MM.1S (cell line): Measurements from ENCODE around the gene SPOCK2.

Experiments used
- DNase-seq: peaks from one replicate; pipeline ENCODE4 v3.0.0-alpha.2; 2015
- H2AFZ ChIP-seq: fragments of 300-600 bp; sonication (generic); 2 replicates; pipeline ENCODE4 v1.6.0; 2016; ENCODE audit warnings: antibody characterized with exemption, low read length
- H3F3A ChIP-seq: fragments of 300-600 bp; sonication (generic); 2 replicates; pipeline ENCODE4 v1.6.1; 2016; ENCODE audit warnings: mild to moderate bottlenecking, antibody characterized with exemption, low read length, moderate library complexity, mixed read lengths; ENCODE audit not compliant: insufficient read depth
- H3K27ac ChIP-seq: fragments of 300-600 bp; sonication (generic); 2 replicates; pipeline ENCODE4 v1.5.1; 2016; ENCODE audit warnings: mild to moderate bottlenecking, low read length
- H3K27me3 ChIP-seq: fragments of 300-600 bp; sonication (generic); replicated peaks from 2 replicates; pipeline ENCODE4 v1.6.0; 2016; ENCODE audit warnings: low read length; ENCODE audit not compliant: insufficient read depth
- H3K36me3 ChIP-seq: fragments of 300-600 bp; sonication (generic); replicated peaks from 2 replicates; pipeline ENCODE4 v1.6.1; 2016; ENCODE audit warnings: mild to moderate bottlenecking, low read length, mixed read lengths; ENCODE audit not compliant: insufficient read depth
- H3K4me1 ChIP-seq: fragments of 300-600 bp; sonication (generic); 2 replicates; pipeline ENCODE4 v1.6.1; 2016; ENCODE audit warnings: low read length, mixed read lengths
- H3K4me2 ChIP-seq: fragments of 300-600 bp; sonication (generic); 2 replicates; pipeline ENCODE4 v1.6.0; 2016; ENCODE audit warnings: low read depth, low read length
- H3K4me3 ChIP-seq: fragments of 300-600 bp; sonication (generic); 2 replicates; pipeline ENCODE4 v1.5.1; 2016; ENCODE audit warnings: low read length, mixed read lengths
- H3K79me2 ChIP-seq: fragments of 300-600 bp; sonication (generic); 2 replicates; pipeline ENCODE4 v1.6.1; 2016; ENCODE audit warnings: mixed run types, low read length, mixed read lengths
- H3K9ac ChIP-seq: fragments of 300-600 bp; sonication (generic); 2 replicates; pipeline ENCODE4 v1.6.1; 2016; ENCODE audit warnings: low read length, mixed read lengths
- H3K9me2 ChIP-seq: fragments of 300-600 bp; sonication (generic); replicated peaks from 2 replicates; pipeline ENCODE4 v1.6.1; 2016; ENCODE audit warnings: mild to moderate bottlenecking, low read length, mixed read lengths; ENCODE audit not compliant: insufficient read depth
- H3K9me3 ChIP-seq: fragments of 300-600 bp; sonication (generic); replicated peaks from 2 replicates; pipeline ENCODE4 v1.6.1; 2016; ENCODE audit warnings: mild to moderate bottlenecking, low read length, mixed read lengths; ENCODE audit not compliant: insufficient read depth
- H4K20me1 ChIP-seq: fragments of 300-600 bp; sonication (generic); 2 replicates; pipeline ENCODE4 v1.6.1; 2016; ENCODE audit warnings: mild to moderate bottlenecking, low read length, moderate library complexity, mixed read lengths; ENCODE audit not compliant: insufficient read depth
- EZH2 ChIP-seq: fragments of 300-600 bp; sonication (generic); optimal IDR thresholded peaks from 2 replicates; pipeline ENCODE3; 2017; ENCODE audit warnings: low read depth, mild to moderate bottlenecking, antibody characterized with exemption, low read length, mixed read lengths
- EZH2phosphoT487 ChIP-seq: fragments of 300-600 bp; sonication (generic); IDR thresholded peaks from 2 replicates; pipeline ENCODE4 v1.6.1; 2018; ENCODE audit warnings: antibody characterized with exemption, low read length
- TF ChIP-seq, protein P1 (sequence below): fragments of 300-600 bp; sonication (generic); IDR thresholded peaks from 2 replicates; pipeline ENCODE4 v1.5.1; 2016; ENCODE audit warnings: antibody characterized with exemption, low read length, mixed read lengths

The SPOCK2 gene

GRCh38 chr10:72073708-72074573, 14.4 kb downstream of the SPOCK2 start:
- H3K9me3 ChIP-seq: no peaks in the 10 kb centered on the region
- no peaks in the 10 kb centered on the region for H3K79me2 ChIP-seq
- no peaks in the 10 kb centered on the region for H3K9me2 ChIP-seq
- TF ChIP-seq EZH2 (no peak), EZH2phosphoT487 (no peak)
- TF ChIP-seq, protein P1, sequence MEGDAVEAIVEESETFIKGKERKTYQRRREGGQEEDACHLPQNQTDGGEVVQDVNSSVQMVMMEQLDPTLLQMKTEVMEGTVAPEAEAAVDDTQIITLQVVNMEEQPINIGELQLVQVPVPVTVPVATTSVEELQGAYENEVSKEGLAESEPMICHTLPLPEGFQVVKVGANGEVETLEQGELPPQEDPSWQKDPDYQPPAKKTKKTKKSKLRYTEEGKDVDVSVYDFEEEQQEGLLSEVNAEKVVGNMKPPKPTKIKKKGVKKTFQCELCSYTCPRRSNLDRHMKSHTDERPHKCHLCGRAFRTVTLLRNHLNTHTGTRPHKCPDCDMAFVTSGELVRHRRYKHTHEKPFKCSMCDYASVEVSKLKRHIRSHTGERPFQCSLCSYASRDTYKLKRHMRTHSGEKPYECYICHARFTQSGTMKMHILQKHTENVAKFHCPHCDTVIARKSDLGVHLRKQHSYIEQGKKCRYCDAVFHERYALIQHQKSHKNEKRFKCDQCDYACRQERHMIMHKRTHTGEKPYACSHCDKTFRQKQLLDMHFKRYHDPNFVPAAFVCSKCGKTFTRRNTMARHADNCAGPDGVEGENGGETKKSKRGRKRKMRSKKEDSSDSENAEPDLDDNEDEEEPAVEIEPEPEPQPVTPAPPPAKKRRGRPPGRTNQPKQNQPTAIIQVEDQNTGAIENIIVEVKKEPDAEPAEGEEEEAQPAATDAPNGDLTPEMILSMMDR: no peak
- no peaks in the 10 kb centered on the region for H3F3A ChIP-seq
- no peaks in the 10 kb centered on the region for H3K36me3 ChIP-seq
- no peaks in the 10 kb centered on the region for H3K27me3 ChIP-seq
- peaks cover 22% of the 10 kb centered on the region for H3K4me1 ChIP-seq
- H2AFZ ChIP-seq: no peak overlapping the region
- no peak overlapping the region for H3K4me3 ChIP-seq
- no peak for DNase-seq
- no peak overlapping the region for H3K4me2 ChIP-seq
- no peak overlapping the region for H3K9ac ChIP-seq
- H4K20me1 ChIP-seq: no peaks in the 10 kb centered on the region
- no peak overlapping the region for H3K27ac ChIP-seq

DNA sequence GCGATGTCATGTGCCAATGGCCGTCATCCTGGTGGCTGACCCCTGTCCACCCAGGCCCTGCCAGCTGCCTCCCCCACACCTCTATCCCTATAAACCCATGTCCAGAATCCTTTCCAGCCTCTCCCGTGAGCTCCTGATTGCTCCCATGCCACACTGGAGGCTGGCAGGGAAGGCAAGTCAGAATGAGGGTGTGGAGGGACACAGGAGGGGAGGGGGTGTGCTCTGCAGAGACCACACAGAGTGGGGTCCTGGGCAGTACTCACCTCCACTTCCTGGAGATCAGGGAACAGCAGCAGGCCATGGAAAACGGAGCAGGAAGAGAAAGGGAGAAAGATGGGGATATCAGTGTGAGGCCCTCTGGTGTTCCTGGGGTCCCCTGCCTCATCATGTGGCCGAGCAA, 15.7 kb downstream of the SPOCK2 start:
- Histone ChIP-seq H3K4me3 (no peak overlapping the region), H3K27ac (no peak overlapping the region), H2AFZ (no peak overlapping the region), H3K4me1 (peaks cover 22% of the 10 kb centered on the region), H3K79me2 (no peaks in the 10 kb centered on the region), H3F3A (no peaks in the 10 kb centered on the region), H4K20me1 (no peaks in the 10 kb centered on the region), H3K9ac (no peak overlapping the region), H3K4me2 (no peak overlapping the region), H3K36me3 (no peaks in the 10 kb centered on the region), H3K9me3 (no peaks in the 10 kb centered on the region), H3K27me3 (no peaks in the 10 kb centered on the region), H3K9me2 (no peaks in the 10 kb centered on the region)
- DNase-seq: no peak
- no peak for TF ChIP-seq EZH2

DNA sequence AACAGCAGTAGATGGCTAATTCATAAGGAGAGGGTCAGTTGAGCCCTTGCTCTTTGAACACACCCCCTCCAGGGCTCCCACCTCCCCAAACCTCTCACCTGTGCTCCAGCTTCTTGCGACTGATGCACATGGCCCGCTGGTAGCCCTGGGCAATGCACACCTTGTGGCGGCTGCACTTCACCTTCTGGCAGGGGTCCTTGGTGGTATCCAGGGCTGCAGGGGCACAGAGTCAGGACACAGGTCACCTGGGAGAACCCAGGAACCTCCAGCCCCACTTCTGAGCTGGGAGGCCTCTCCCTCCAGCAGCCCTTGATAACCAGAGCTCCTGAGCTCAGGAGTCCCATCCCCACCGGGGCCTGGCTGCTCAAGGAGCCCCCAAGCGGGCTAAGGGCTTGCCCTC, 16.3 kb downstream of the SPOCK2 start:
- H3K4me1 ChIP-seq: peaks cover 22% of the 10 kb centered on the region
- H3K4me3 ChIP-seq: no peak overlapping the region
- H3K27me3 ChIP-seq: no peaks in the 10 kb centered on the region
- H3K79me2 ChIP-seq: no peaks in the 10 kb centered on the region
- H3K9ac ChIP-seq: no peak overlapping the region
- no peaks in the 10 kb centered on the region for H4K20me1 ChIP-seq
- no peak overlapping the region for H2AFZ ChIP-seq
- no peaks in the 10 kb centered on the region for H3F3A ChIP-seq
- no peaks in the 10 kb centered on the region for H3K9me2 ChIP-seq
- no peak overlapping the region for H3K4me2 ChIP-seq
- H3K27ac ChIP-seq: no peak overlapping the region
- no peaks in the 10 kb centered on the region for H3K9me3 ChIP-seq
- no peak for DNase-seq
- H3K36me3 ChIP-seq: no peaks in the 10 kb centered on the region
- TF ChIP-seq EZH2phosphoT487 (no peak), EZH2 (no peak)
- TF ChIP-seq, protein P1: no peak
